K562 (cell line): ENCODE results near the gene TIAL1. TPM values are rescaled to one million over a fixed set of nuclear protein-coding genes. Genes with fewer than 3 reads are reported as not detected.

Experiments
- ATF2 ChIP-seq: sonication (generic); formaldehyde crosslinking; IDR thresholded peaks from 2 replicates; pipeline ENCODE4 v1.8.1; 2022; ENCODE audit warnings: missing genetic modification reagents
- DIDO1 ChIP-seq: fragments of 450-650 bp; IDR thresholded peaks from 2 replicates; pipeline ENCODE4 v1.6.1; 2016; ENCODE audit warnings: low read depth, missing biosample characterization, missing genetic modification characterization
- HMGN3 ChIP-seq: IDR thresholded peaks from 2 replicates; pipeline ENCODE4 v1.6.1; 2011; ENCODE audit warnings: borderline replicate concordance, low read depth, mild to moderate bottlenecking, mixed read lengths, low read length; ENCODE audit not compliant: insufficient read length; ENCODE audit errors: extremely low read depth
- MAZ ChIP-seq, 2 experiments: fragments of 450-650 bp in 1 of 2; sonication (generic) in 1 of 2; formaldehyde crosslinking; IDR thresholded peaks in 1 of 2; conservative IDR thresholded peaks in 1 of 2; 2 replicates each; pipeline versions ENCODE4 v1.4.0 to v1.5.0; 2020; ENCODE audit warnings: mild to moderate bottlenecking in 1 of 2, missing genetic modification reagents in 1 of 2
- NEUROD1 ChIP-seq: fragments of 150-350 bp; IDR thresholded peaks from 2 replicates; pipeline ENCODE4 v1.6.1; 2014; ENCODE audit warnings: borderline replicate concordance, low read length, low read depth; ENCODE audit not compliant: partially characterized antibody
- RBFOX2 ChIP-seq: fragments of 200-400 bp; formaldehyde crosslinking; IDR thresholded peaks from 2 replicates; pipeline ENCODE4 v1.6.1; 2017; ENCODE audit warnings: low read depth, mild to moderate bottlenecking, low read length, moderate library complexity
- RNF2 ChIP-seq: sonication (generic); IDR thresholded peaks from 2 replicates; pipeline ENCODE4 v1.6.1; 2016
- SMAD1 ChIP-seq: fragments of 150-350 bp; IDR thresholded peaks from 2 replicates; pipeline ENCODE4 v1.6.1; 2014; ENCODE audit warnings: low read length, low read depth; ENCODE audit not compliant: partially characterized antibody
- SMARCA5 ChIP-seq: fragments of 450-650 bp; IDR thresholded peaks from 2 replicates; pipeline ENCODE4 v1.6.1; 2016
- TAF1 ChIP-seq: IDR thresholded peaks from 2 replicates; pipeline ENCODE4 v1.6.1; 2011; ENCODE audit warnings: mild to moderate bottlenecking, low read length, moderate library complexity; ENCODE audit not compliant: insufficient read depth, control insufficient read depth, severe bottlenecking; ENCODE audit errors: extremely low read depth
- TRIM28 ChIP-seq: fragments of 450-650 bp; IDR thresholded peaks from 2 replicates; pipeline ENCODE4 v1.6.1; 2017
- YY1 ChIP-seq, 3 experiments: IDR thresholded peaks; 2 replicates each; pipeline ENCODE4 v1.6.1; 2011; ENCODE audit warnings: low read length in 2 of 3, mild to moderate bottlenecking in 2 of 3, moderate library complexity in 2 of 3, borderline replicate concordance in 1 of 3, control low read depth in 1 of 3, low read depth in 1 of 3; ENCODE audit not compliant: insufficient read depth in 3 of 3, insufficient replicate concordance in 2 of 3, control insufficient read depth in 1 of 3, insufficient read length in 1 of 3; ENCODE audit errors: extremely low read depth in 1 of 3
- ZNF24 ChIP-seq: fragments of 450-650 bp; IDR thresholded peaks from 2 replicates; pipeline ENCODE4 v1.6.1; 2016
- polyA plus RNA-seq, 8 experiments: library from polyadenylated mRNA; depleted of rRNA in 4 of 8; stranded (reverse) in 5 of 8; unstranded in 3 of 8; fragments of >200 nt; fragmentation: Nextera tagmentation in 2 of 8; fragmentation: Illumina TruSeq in 1 of 8; extraction: Ambion mirVana in 2 of 8; extraction: Trizol in 1 of 8; gene quantifications; 2 replicates each; pipeline versions ENCODE4 v1.2.1 to v1.2.3, GENCODE V29; 2011 to 2014; ENCODE audit warnings: inconsistent platforms in 1 of 8, missing spikeins in 1 of 8
- total RNA-seq, 7 experiments: library from RNA; depleted of rRNA in 6 of 7; stranded (reverse); fragments of >200 nt in 6 of 7; fragmentation: Illumina TruSeq in 2 of 7; extraction: Trizol in 2 of 7; gene quantifications; 2 replicates each; pipeline versions ENCODE4 v1.2.1 to v1.2.3, GENCODE V29; 2011 to 2021; ENCODE audit warnings: low replicate concordance in 1 of 7
- TF ChIP-seq, protein P1 (sequence below), 2 experiments: fragments of 450-650 bp; formaldehyde crosslinking in 1 of 2; IDR thresholded peaks; 2 replicates each; pipeline versions ENCODE4 v1.4.0 to v1.6.1; 2014 to 2020; ENCODE audit warnings: mild to moderate bottlenecking in 2 of 2, borderline replicate concordance in 1 of 2, low read depth in 1 of 2
- TF ChIP-seq, protein P2 (sequence below): fragments of 450-650 bp; formaldehyde crosslinking; IDR thresholded peaks from 2 replicates; pipeline ENCODE4 v1.4.0; 2020; ENCODE audit warnings: mild to moderate bottlenecking, moderate library complexity

Gene TIAL1
- total and polyA plus RNA-seq, 9 of the 15 experiments (the other 6 are each of a cell fraction or from before 2014, with no cell fraction given), result 22.5 to 126 (median 58.2) TPM

- TF ChIP-seq ATF2 (CRISPR knock-in tag) (no peak), TRIM28 (peak; percentile 31; the same call in 1 of the 2 replicates), NEUROD1 (no peak), SMAD1 (no peak), ZNF24 (no peak), RBFOX2 (no peak), MAZ (CRISPR knock-in tag; conservative IDR thresholded peaks at IDR 0.05 in 1 of 2, IDR thresholded peaks at IDR 0.05 in 1 of 2) (0 out of 4 replicates have a peak, but pooled peaks of 1 of the 2 experiments have one; percentile 21), HMGN3 (no peak), RNF2 (no peak), SMARCA5 (no peak), YY1 (IDR thresholded peaks at IDR 0.05; ENCODE audit: borderline replicate concordance in 1 of 3, control insufficient read depth in 1 of 3, extremely low read depth in 1 of 3, insufficient read depth in 3 of 3, insufficient read length in 1 of 3, insufficient replicate concordance in 2 of 3, low read depth in 1 of 3, low read length in 2 of 3) (peak in 1 of 3 experiments; percentile 12), TAF1 (no peak), DIDO1 (tag) (no peak)
- TF ChIP-seq, protein P1, sequence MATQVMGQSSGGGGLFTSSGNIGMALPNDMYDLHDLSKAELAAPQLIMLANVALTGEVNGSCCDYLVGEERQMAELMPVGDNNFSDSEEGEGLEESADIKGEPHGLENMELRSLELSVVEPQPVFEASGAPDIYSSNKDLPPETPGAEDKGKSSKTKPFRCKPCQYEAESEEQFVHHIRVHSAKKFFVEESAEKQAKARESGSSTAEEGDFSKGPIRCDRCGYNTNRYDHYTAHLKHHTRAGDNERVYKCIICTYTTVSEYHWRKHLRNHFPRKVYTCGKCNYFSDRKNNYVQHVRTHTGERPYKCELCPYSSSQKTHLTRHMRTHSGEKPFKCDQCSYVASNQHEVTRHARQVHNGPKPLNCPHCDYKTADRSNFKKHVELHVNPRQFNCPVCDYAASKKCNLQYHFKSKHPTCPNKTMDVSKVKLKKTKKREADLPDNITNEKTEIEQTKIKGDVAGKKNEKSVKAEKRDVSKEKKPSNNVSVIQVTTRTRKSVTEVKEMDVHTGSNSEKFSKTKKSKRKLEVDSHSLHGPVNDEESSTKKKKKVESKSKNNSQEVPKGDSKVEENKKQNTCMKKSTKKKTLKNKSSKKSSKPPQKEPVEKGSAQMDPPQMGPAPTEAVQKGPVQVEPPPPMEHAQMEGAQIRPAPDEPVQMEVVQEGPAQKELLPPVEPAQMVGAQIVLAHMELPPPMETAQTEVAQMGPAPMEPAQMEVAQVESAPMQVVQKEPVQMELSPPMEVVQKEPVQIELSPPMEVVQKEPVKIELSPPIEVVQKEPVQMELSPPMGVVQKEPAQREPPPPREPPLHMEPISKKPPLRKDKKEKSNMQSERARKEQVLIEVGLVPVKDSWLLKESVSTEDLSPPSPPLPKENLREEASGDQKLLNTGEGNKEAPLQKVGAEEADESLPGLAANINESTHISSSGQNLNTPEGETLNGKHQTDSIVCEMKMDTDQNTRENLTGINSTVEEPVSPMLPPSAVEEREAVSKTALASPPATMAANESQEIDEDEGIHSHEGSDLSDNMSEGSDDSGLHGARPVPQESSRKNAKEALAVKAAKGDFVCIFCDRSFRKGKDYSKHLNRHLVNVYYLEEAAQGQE (IDR thresholded peaks at IDR 0.05; ENCODE audit: borderline replicate concordance), result peak; percentile 50; the same call in 1 of the 2 replicates
- TF ChIP-seq, protein P1 (CRISPR knock-in tag; IDR thresholded peaks at IDR 0.05; ENCODE audit: low read depth), result no peak
- TF ChIP-seq, protein P2, sequence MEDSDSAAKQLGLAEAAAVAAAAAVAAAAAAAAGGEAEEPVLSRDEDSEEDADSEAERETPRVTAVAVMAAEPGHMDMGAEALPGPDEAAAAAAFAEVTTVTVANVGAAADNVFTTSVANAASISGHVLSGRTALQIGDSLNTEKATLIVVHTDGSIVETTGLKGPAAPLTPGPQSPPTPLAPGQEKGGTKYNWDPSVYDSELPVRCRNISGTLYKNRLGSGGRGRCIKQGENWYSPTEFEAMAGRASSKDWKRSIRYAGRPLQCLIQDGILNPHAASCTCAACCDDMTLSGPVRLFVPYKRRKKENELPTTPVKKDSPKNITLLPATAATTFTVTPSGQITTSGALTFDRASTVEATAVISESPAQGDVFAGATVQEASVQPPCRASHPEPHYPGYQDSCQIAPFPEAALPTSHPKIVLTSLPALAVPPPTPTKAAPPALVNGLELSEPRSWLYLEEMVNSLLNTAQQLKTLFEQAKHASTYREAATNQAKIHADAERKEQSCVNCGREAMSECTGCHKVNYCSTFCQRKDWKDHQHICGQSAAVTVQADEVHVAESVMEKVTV (CRISPR knock-in tag), result peak; percentile 39; the same call in 1 of the 2 replicates
Measured at GRCh38 chr10:119616882-119617570, 20.3 kb upstream of the TIAL1 start (continued).
